NCI-H2196 (cell line): ENCODE measurements around the gene MTIF2.
"Not testable (repeated sequence)": the region's sequence is repeated elsewhere in the genome, so short reads cannot be mapped to it uniquely, and the experiment has no call there.

Experiments
- DNase-seq: peaks from one replicate; lab custom pipeline; 2025; ENCODE audit not compliant: unreplicated experiment; lab: John Stamatoyannopoulos, UW

MTIF2 gene, protein sequence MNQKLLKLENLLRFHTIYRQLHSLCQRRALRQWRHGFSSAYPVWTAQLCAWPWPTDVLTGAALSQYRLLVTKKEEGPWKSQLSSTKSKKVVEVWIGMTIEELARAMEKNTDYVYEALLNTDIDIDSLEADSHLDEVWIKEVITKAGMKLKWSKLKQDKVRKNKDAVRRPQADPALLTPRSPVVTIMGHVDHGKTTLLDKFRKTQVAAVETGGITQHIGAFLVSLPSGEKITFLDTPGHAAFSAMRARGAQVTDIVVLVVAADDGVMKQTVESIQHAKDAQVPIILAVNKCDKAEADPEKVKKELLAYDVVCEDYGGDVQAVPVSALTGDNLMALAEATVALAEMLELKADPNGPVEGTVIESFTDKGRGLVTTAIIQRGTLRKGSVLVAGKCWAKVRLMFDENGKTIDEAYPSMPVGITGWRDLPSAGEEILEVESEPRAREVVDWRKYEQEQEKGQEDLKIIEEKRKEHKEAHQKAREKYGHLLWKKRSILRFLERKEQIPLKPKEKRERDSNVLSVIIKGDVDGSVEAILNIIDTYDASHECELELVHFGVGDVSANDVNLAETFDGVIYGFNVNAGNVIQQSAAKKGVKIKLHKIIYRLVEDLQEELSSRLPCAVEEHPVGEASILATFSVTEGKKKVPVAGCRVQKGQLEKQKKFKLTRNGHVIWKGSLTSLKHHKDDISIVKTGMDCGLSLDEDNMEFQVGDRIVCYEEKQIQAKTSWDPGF

DNA sequence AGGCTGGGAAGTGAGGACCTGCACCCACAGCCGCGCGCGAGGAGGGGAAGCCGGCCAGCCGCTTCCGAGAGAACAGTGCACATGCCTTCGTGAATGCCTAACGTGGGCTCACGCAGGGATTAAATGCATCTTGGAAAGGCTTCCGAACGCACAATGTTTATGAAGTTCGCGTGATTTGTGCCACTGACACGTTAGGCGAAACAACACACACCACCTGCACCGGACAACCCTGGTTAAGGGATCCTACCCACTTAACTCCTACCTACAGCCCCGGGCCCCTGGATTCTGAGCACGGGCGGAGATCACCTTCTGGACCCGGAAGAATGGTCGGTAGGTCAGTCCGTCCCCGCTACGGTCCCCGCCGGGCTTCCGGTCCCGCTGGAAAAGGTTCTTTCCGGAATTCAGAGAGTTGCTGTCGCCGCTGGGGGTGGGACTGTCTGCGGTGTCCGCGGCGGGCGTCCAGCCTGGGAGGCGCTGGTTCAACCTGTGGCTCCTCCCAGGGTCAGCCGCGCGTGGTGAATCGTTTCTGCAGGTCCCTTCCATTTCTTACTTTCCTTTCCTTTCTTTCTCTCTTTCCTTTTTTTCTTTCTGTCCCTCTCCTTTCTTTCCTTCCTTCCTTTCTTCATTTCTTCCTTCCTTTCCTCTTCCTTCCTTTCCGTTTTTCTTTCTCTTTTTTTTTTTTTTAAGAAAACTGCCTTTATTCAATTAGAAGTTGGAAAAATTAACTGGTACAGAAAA is at the start of gene MTIF2:
TSS of gene MTIF2 (minus strand) at position 325 of the 738 bp plus-strand sequence. CDS start 5,373 bp downstream, outside the sequence.
- peak; percentile 81 for DNase-seq

DNA sequence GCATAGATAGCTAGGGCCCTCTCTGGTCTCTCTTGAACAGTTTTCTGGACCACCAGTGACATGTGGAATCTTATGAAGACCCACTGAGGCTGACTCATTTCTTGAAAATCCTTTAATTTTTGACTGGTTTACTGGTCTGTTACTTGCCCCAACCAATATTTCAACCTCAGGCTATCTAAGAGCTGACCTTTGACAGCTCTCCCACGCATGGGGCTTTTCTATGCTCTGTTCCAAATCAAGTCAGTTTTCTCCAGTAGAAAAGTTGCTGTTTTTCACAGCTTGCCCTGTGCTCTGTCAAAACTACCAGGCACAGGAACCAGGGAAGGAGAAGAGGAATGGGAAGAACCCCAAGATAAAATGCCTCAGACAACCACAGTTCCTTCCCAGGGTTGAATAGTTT is 46.0 kb upstream of the MTIF2 start:
- DNase-seq = no peak

DNA sequence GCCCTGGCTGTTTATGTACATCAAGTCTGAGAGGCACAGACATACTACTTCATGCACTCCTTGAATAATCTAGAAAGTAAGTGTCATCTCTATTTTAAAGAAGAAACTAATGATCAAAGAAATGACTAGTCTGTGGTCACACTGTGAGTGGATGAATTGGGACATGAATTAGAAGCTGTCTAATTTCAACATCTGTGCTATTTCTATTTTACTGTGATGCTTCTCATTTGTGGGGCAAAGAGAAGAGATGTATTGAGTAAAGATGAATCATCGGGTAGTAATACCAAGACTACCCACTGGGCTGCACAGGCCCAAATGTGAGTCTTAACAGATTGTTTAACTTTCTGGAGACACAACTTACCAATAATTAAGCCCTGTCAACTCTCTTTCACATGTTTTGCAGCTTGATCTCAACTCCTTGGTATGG is 42.4 kb upstream of the MTIF2 start:
- no peak for DNase-seq

DNA sequence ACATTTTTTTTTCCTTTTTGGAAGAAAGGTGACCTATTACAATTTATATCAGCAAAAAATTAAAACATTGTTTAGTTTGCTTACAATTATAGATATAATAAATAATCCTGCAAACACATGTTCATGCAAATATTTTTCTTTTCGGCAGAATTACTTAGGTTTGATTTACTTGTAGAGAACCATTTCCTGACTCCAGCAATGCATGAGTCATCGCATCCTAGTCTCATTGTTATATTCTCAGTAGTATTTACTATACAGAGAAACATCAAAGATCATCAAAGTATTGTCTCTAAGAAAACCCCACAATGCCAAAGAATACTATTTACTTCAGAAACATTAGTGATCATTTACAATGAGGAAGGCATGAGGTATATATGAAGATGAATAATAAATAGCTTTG is 40.4 kb upstream of the MTIF2 start:
- DNase-seq = no peak

DNA sequence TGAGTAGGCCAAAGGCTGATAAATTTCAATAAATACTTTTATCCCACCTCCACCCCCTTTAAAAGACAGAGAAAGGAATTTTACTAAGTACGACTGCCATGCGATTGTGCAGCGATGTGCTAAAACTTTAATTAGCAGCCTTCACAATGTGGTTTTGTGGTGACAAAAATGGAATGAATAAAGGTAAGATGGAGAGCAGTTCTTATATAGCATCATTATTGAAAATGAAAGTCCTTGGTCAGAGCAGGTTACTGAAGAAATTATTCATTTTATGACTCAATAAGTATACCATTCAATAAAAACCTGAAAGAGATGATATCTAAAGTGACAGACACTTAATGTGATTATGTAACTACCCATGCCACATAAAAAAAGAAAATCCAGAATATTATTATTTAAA is 33.2 kb upstream of the MTIF2 start:
- DNase-seq = no peak

DNA sequence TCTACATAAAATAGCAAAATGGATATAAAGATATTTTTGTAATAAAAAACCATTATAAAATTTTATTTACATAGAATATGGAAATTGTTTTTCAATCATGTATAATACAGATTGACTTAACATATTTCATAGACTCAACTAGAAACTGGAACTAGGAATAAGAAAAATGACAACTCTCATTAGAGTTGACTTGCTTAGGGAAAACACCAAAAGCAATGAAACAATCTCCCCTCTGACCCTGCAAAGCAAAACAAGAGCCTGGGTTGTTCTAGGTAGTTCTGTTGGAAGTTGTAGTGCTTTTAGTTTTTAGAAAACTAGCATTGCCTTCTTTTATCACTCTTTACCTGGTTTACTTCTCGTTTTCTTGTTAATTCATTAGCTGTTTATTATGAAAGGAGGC is 32.2 kb upstream of the MTIF2 start:
- DNase-seq = no peak

DNA sequence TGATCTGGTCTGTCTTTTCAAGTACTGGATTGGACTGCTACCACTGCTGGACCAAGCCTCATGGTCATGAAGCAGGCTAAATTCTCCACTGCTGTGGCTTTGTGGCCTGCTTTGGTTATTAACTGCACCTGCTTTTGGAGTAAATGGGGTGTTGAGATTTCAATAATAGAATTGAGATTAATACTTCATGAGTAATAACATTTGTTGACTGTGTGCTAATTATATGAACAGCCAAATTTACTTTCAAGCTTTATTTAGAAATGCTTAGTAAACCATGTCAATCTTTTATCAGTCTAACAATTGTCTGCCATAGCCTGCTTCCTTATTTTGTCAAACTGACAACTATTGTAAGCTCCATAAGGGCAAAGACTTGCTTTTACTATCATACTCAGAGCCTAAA is 27.4 kb upstream of the MTIF2 start:
- DNase-seq = no peak

DNA sequence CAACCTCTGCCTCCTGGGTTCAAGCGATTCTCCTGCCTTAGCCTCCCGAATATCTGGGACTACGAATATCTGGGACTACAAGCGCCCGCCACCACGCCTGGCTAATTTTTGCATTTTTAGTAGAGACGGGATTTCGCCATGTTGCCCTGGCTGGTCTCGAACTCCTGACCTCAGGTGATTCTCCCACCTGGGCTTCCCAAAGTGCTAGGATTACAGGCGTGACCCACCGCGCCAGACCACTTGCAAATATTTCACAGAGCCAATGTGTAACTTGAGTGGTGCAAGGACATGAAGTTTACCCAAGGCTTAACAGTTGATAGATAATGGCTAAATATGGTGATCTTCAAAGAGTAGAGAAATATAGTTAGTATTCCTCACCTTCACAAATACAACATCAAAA is 14.1 kb upstream of the MTIF2 start:
- no peak for DNase-seq

DNA sequence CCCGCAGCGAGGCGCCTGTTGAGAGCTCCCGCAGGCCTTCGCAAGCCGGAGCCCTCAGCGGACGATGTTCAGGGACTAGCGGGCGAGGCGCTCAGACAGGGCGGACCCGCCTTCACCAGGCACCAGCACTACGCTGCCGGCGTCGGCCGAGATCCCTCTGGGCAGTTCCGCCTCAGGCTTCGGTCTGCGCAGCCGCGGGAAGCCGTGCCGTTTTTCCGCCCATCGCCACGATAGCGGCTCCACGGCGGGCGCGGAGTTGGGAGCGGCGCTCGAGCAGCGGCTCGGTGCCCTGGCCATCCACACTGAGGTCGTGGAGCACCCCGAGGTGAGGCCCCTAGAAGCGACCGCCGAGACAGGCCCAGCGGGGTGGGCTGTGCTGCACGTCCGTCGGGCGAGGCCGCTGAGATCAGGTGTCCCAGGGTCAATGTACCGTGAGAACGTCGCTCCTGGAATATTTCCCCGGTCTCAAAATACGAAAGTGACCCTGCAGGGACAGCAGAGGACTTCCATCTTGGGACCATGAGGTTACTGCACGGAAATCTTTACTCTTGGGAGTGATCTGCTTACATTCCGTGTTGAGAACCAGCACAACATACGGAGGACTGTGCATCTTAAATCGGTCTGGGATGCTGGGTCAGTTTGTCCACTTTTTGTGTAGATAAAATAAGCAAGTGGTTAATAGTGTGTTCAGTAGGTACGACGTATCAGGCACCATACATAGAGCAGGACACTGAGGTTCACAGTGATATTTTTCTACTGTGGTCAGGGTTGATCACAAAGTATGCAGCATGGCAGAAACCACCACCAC is 13.3 kb upstream of the MTIF2 start:
- DNase-seq = peak; percentile 58

DNA sequence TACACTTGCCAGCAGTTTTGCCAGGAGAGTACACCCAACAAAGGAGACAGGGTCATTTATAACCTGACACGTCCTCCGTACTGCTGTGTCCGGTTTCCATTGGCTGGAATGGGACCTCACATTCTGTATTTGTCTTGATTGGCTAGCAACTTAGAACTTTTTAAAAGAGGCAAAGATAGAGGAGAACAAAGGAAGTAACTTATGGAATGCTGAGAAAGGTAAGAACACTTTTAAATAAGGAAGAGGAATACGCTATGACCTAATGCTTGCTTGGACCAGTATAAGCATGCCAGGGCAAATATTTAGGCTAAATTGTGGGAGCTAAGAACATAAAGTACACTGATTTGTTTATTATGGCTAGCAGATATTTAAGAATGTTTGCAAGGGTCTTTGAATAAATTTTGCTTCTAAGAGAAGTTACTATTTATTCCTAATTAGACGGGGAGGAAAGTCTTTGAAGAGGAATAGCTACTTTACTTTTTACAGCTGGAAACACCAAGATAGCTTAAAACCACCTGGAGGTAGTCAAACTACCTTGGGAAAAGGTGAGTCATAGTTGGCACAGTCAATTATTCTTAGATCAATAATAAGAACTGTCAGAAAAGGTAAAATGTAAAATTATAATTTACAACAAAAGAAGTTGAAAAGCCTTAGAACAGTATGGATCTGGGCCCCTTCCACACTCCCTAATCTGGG is 12.0 kb upstream of the MTIF2 start:
- DNase-seq = not testable (repeated sequence)

DNA sequence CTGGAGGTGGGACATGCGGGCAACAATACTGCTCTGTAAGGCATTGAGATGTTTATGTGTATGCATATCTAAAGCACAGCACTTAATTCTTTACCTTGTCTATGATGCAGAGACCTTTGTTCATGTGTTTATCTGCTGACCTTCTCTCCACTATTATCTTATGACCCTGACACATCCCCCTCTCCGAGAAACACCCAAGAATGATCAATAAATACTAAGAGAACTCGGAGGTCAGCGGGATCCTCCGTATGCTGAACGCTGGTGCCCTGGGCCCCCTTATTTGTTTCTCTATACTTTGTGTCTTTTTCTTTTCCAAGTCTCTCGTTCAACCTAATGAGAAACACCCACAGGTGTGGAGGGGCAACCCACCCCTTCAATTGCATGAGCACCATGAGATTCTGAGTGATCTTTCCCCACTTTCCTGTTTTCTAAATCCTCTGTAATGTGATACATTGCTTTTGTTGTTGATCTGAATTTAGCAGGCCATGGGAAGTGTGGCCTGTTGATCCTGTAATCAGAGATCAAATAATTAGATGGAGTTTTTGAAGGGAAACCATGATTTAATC is 10.9 kb upstream of the MTIF2 start:
- DNase-seq = not testable (repeated sequence)

DNA sequence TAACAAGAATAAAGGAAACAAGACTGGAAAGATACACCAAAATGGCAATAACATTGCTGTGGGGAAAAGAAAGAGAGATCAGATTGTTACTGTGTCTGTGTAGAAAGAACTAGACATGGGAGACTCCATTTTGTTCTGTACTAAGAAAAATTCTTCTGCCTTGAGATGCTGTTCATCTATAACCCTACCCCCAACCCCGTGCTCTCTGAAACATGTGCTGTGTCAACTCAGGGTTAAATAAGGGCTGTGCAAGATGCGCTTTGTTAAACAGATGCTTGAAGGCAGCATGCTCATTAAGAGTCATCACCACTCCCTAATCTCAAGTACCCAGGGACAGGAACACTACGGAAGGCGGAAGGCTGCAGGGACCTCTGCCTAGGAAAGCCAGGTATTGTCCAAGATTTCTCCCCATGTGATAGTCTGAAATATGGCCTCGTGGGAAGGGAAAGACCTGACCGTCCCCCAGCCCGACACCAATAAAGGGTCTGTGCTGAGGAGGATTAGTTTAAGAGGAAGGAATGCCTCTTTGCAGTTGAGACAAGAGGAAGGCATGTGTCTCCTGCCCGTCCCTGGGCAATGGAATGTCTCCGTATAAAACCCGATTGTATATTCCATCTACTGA is 10.3 kb upstream of the MTIF2 start:
- DNase-seq = not testable (repeated sequence)

DNA sequence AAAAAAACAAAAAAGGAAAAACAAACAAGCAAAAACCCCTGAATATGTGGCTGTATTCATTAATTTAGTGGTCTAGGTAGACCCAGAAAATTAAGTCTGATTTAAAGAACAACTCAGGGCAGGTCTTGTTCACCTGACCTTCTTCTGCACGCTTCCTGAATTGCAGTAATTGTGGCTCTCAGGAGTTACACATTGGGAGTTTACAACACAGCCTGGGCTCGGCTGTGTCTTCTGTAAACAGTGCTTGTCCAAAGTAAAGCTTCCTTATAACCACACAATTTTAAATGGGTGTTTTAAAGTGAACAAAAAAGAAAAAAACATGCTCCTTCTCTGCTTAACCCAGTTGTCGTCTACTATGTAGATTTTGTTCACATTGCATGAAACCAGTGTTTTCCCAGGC is 8.3 kb upstream of the MTIF2 start:
- no peak for DNase-seq

DNA sequence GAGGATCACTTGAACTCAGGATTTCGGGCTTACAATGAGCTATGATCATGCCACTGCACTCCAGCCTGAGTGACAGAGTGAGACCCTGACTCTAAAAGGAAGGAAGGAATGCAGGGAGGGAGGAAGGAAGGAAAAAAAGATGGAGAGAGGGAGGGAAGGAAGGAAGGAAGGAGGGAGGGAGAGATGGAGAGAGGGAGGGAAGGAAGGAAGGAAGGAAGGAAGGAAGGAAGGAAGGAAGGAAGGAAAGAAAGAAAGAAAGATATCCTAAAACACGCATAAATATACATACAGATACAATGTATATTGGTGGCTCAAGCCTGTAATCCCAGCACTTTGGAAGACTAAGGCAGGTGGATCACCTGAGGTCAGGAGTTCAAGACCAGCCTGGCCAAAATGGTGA is 5.3 kb upstream of the MTIF2 start:
- not testable (repeated sequence) for DNase-seq

DNA sequence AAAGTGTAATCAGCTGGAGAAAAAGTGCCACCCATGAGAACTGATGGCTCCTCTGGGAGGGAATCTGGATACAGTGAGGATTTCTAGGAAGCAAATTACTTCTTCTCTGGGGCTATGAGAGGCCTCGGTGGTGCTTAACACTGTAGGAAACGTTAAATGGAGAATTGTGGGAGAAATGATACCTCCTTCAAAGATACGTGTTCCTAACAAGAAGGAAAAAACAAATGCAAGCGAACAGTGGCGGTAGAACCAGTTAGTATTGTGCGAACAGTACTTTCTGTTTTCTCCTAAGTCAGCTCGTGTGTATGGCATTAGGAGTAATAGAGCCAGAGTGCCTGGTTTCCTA is 587 bp upstream of the MTIF2 start:
- DNase-seq = no peak

DNA sequence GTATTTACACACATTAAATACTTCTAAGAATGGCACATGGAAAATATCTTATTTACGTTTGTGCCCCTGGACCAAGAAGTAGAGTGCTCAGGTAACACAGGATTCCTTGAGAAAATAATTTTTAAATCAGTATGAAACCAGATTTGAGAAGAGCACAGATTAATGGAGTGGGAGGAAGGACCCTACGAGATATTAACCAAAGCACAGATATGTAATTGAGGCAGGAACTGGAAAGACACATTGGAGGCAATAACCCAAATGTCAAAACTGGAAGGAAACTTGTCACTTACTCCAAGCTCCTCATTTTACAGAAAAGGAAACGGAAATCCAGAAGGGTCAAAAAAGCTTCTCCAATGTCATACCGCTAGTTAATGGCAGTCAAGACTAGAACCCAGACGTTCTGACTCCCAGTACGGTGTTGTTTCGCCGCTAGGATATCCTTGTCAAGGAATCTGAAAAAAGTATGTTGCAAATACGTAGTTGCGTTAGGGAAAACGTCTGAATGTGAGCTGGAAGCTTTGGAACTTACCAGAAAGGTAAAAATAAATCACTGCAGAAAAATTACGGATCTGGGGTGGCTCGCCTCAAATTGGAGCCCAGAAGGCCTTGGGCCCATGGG is 634 bp downstream of the MTIF2 start:
- DNase-seq = no peak

DNA sequence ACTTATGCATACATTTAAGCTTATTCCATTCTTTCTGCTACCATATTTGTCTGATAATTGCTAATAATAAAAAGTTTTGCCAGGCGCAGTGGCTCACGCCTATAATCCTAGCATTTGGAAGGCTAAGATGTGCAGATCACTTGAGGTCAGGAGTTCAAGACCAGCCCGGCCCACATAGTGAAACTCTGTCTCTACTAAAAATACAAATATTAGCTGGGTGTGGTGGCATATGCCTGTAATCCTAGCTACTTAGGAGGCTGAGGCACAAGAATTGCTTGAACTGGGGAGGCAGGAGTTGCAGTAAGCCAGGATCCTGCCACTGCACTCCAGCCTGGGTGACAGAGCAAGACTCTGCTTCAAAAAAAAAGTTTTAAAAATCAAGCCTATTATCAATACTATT is 9.4 kb downstream of the MTIF2 start:
- DNase-seq = not testable (repeated sequence)

DNA sequence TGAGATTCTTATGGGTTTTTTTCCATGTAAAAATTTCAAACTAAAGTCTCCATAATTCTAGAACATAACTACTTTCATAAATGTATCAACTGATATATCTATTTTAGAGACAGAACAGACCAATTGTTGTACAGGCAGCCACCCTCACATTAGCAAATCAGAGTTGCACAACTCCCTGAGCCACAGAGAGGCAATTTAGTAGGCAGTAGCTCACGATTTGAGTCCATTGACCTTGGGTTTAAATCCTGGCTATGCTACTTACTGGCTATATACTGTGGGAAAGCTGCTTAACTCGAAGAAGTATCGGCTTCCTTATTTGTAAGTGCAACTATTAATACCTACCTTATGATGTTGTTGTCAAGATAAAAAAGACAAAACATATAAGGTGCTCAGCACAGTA is 16.2 kb downstream of the MTIF2 start:
- no peak for DNase-seq

DNA sequence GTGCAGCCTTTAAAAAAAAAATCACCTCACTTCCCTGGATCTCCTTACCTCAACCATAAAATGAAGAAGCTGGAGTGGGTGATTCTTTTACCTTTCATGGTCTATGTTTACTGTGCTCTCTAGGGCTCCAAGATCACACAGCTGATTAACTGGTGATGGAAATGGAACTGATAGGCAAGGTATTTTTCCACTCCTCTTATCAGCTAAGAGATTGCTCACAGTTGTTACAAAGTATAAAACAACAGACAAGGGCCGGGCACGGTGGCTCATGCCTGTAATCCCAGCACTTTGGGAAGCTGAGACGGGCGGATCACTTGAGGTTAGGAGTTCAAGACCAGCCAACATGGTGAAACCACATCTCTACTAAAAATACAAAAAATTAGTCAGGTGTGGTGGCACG is 22.0 kb downstream of the MTIF2 start:
- DNase-seq = peak; percentile 11
